ENCODE results near the gene NFATC2. TPM values are rescaled to one million over a fixed set of nuclear protein-coding genes. Genes with fewer than 3 reads are reported as not detected.
A peak's percentile ranks its signal among the peaks of the same experiment; 100 is the strongest.

Gene NFATC2
- total RNA-seq, 1 donor from 2014 or later = 1.9 TPM

- no peak for TF ChIP-seq CTCF (conservative IDR thresholded peaks at IDR 0.05)
- Mint-ChIP-seq H3K4me3 (no peak overlapping the region), H3K36me3 (ENCODE audit: low read depth) (no peaks in the 10 kb centered on the region), H3K27ac (ENCODE audit: unreplicated experiment) (peak overlapping the region; percentile 78), H3K9me3 (no peaks in the 10 kb centered on the region), H3K4me1 (peaks cover 29% of the 10 kb centered on the region), H3K27me3 (ENCODE audit: low read depth) (no peaks in the 10 kb centered on the region)
- no peak for DNase-seq (ENCODE audit: low read depth, low spot score)
These were observed 97.5 kb downstream of the NFATC2 start for GRCh38 chr20:51444922-51445438.

GRCh38 chr20:51444467-51444866 lies 98.1 kb downstream of the NFATC2 start:
- TF ChIP-seq CTCF (conservative IDR thresholded peaks at IDR 0.05) = no peak
- peak overlapping the region; percentile 87 for H3K27ac Mint-ChIP-seq (ENCODE audit: unreplicated experiment)
- no peaks in the 10 kb centered on the region for H3K27me3 Mint-ChIP-seq (ENCODE audit: low read depth)
- H3K36me3 Mint-ChIP-seq (ENCODE audit: low read depth) = no peaks in the 10 kb centered on the region
- no peak overlapping the region for H3K4me3 Mint-ChIP-seq
- H3K4me1 Mint-ChIP-seq = peaks cover 29% of the 10 kb centered on the region
- H3K9me3 Mint-ChIP-seq = no peaks in the 10 kb centered on the region
- DNase-seq (ENCODE audit: low read depth, low spot score) = no peak

GRCh38 chr20:51442602-51443001 lies 99.9 kb downstream of the NFATC2 start:
- no peaks in the 10 kb centered on the region for H3K36me3 Mint-ChIP-seq (ENCODE audit: low read depth)
- no peaks in the 10 kb centered on the region for H3K27me3 Mint-ChIP-seq (ENCODE audit: low read depth)
- peaks cover 28% of the 10 kb centered on the region for H3K4me1 Mint-ChIP-seq
- H3K9me3 Mint-ChIP-seq = no peaks in the 10 kb centered on the region
- no peak overlapping the region for H3K27ac Mint-ChIP-seq (ENCODE audit: unreplicated experiment)
- TF ChIP-seq CTCF (conservative IDR thresholded peaks at IDR 0.05) = no peak
- no peak for DNase-seq (ENCODE audit: low read depth, low spot score)
- H3K4me3 Mint-ChIP-seq = no peak overlapping the region

GRCh38 chr20:51440589-51440988 lies 101.9 kb downstream of the NFATC2 start:
- no peaks in the 10 kb centered on the region for H3K9me3 Mint-ChIP-seq
- no peak for DNase-seq (ENCODE audit: low read depth, low spot score)
- no peaks in the 10 kb centered on the region for H3K36me3 Mint-ChIP-seq (ENCODE audit: low read depth)
- no peak overlapping the region for H3K4me3 Mint-ChIP-seq
- no peak overlapping the region for H3K27ac Mint-ChIP-seq (ENCODE audit: unreplicated experiment)
- no peak for TF ChIP-seq CTCF (conservative IDR thresholded peaks at IDR 0.05)
- no peaks in the 10 kb centered on the region for H3K27me3 Mint-ChIP-seq (ENCODE audit: low read depth)
- H3K4me1 Mint-ChIP-seq = peaks cover 23% of the 10 kb centered on the region

GRCh38 chr20:51439160-51439689 lies 103.3 kb downstream of the NFATC2 start:
- DNase-seq (ENCODE audit: low read depth, low spot score) = no peak
- Mint-ChIP-seq H3K36me3 (ENCODE audit: low read depth) (no peaks in the 10 kb centered on the region), H3K4me1 (peaks cover 14% of the 10 kb centered on the region), H3K4me3 (no peak overlapping the region), H3K27me3 (ENCODE audit: low read depth) (no peaks in the 10 kb centered on the region), H3K9me3 (no peaks in the 10 kb centered on the region), H3K27ac (ENCODE audit: unreplicated experiment) (peak overlapping the region; percentile 87)
- TF ChIP-seq CTCF (conservative IDR thresholded peaks at IDR 0.05) = no peak
